ENCODE data around the gene EDN3. TPM values are rescaled to one million over a fixed set of nuclear protein-coding genes. Genes with fewer than 3 reads are reported as not detected.

EDN3 gene
- total RNA-seq, 1 donor from 2014 or later = 0.87 TPM

DNA sequence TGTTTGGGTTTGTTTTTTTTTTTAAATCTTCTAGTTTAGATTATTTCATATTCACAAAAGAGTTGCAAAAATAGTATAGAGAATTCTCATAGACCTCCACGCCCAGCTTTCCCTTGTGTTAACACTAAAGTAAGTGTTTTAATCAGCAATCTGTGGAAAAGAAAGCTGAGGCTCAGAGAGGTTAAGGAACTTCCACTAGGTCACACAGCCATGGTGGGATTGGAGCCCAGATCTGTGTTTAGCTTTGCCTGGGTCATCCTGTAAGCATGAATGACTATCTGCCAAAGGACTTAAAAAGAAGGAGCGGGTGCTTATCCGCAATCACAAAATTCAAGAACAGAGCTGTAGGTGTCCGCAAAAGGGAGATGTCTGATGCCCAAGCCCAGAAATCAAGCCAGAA is 60.5 kb downstream of the EDN3 start:
- no peak for ATAC-seq
- H3K27ac ChIP-seq = no peak overlapping the region
- H3K4me3 ChIP-seq = no peak overlapping the region
- peaks cover 5% of the 10 kb centered on the region for H3K27me3 ChIP-seq
- no peaks in the 10 kb centered on the region for H3K36me3 ChIP-seq
- no peaks in the 10 kb centered on the region for H3K9me3 ChIP-seq
- no peak for DNase-seq
- TF ChIP-seq, protein P1, sequence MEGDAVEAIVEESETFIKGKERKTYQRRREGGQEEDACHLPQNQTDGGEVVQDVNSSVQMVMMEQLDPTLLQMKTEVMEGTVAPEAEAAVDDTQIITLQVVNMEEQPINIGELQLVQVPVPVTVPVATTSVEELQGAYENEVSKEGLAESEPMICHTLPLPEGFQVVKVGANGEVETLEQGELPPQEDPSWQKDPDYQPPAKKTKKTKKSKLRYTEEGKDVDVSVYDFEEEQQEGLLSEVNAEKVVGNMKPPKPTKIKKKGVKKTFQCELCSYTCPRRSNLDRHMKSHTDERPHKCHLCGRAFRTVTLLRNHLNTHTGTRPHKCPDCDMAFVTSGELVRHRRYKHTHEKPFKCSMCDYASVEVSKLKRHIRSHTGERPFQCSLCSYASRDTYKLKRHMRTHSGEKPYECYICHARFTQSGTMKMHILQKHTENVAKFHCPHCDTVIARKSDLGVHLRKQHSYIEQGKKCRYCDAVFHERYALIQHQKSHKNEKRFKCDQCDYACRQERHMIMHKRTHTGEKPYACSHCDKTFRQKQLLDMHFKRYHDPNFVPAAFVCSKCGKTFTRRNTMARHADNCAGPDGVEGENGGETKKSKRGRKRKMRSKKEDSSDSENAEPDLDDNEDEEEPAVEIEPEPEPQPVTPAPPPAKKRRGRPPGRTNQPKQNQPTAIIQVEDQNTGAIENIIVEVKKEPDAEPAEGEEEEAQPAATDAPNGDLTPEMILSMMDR (IDR thresholded peaks at IDR 0.05) = no peak
- no peaks in the 10 kb centered on the region for H3K4me1 ChIP-seq
- intact Hi-C loops (cut with DNase I) = no loop called here

DNA sequence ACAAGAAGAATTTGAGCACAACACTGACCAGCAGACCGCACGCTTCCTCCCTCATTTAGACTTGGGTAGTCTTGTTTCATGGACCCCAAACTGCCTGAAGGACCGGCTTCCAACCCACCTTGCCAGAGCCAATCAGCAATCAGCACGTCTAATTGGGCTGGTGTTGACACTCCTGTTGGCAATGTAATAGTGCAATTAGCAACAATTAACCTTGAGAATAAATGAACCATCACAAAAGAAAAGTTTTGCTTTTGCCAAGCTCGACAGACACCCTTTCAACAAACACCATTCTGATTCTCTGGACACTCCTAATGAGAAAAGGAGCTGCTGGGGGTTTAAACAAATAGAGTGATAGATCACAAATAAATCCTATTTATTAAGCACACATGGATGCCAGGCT is 61.0 kb downstream of the EDN3 start:
- TF ChIP-seq, protein P1 (IDR thresholded peaks at IDR 0.05) = no peak
- H3K4me3 ChIP-seq = no peak overlapping the region
- H3K27me3 ChIP-seq = peaks cover 5% of the 10 kb centered on the region
- H3K9me3 ChIP-seq = no peaks in the 10 kb centered on the region
- no peak overlapping the region for H3K27ac ChIP-seq
- H3K4me1 ChIP-seq = no peaks in the 10 kb centered on the region
- no peak for DNase-seq
- ATAC-seq = no peak
- no peaks in the 10 kb centered on the region for H3K36me3 ChIP-seq
- intact Hi-C loops (cut with DNase I) = no loop called here

DNA sequence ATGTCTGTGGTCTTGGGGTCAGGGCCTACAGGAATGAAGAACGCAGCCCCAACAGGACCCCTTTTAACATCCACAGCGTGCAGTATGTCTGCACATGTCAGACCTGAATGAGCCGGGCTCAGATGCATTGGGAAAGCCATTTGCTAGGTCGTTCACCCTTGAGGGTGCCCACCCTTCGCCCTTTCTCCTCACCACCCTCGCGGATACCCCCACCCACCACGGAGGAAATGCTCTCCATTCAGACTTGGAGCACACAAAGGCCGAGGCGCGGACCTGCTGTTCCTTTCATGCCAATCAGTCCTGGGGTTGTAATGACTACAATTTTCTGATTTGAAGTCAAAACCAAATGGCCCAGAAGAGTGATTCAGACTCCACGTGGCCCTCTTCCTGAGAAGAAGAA is 62.7 kb downstream of the EDN3 start:
- H3K27ac ChIP-seq = no peak overlapping the region
- no peak overlapping the region for H3K4me3 ChIP-seq
- DNase-seq = no peak
- H3K27me3 ChIP-seq = no peaks in the 10 kb centered on the region
- H3K4me1 ChIP-seq = no peaks in the 10 kb centered on the region
- H3K36me3 ChIP-seq = no peaks in the 10 kb centered on the region
- TF ChIP-seq, protein P1 (IDR thresholded peaks at IDR 0.05) = no peak
- intact Hi-C loops (cut with DNase I) = no loop called here
- no peak for ATAC-seq
- no peaks in the 10 kb centered on the region for H3K9me3 ChIP-seq

DNA sequence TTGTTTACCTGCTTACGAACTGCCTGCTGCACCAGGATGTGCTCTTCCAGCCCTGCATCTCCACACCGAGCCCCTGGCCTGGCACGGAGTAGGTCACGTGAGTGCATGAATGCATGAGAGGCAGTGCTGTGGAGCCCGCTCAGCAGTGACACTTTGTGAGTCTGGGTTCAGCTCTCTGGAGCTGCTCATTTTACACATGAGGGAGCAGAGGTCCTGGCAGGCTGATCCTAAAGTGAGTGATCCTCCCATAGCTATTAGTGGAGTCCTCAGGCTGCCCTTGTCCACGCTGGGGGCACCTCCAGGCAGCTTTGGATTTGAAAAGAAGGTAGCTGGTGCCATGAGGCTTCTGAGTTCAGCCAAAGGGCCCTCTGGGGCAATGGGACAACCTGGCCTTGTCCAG is 64.2 kb downstream of the EDN3 start:
- Histone ChIP-seq H3K4me3 (no peak overlapping the region), H3K9me3 (no peaks in the 10 kb centered on the region), H3K27ac (no peak overlapping the region), H3K27me3 (no peaks in the 10 kb centered on the region), H3K36me3 (no peaks in the 10 kb centered on the region), H3K4me1 (no peaks in the 10 kb centered on the region)
- intact Hi-C loops (cut with DNase I) = no loop called here
- TF ChIP-seq, protein P1 (IDR thresholded peaks at IDR 0.05) = no peak
- no peak for ATAC-seq
- no peak for DNase-seq

DNA sequence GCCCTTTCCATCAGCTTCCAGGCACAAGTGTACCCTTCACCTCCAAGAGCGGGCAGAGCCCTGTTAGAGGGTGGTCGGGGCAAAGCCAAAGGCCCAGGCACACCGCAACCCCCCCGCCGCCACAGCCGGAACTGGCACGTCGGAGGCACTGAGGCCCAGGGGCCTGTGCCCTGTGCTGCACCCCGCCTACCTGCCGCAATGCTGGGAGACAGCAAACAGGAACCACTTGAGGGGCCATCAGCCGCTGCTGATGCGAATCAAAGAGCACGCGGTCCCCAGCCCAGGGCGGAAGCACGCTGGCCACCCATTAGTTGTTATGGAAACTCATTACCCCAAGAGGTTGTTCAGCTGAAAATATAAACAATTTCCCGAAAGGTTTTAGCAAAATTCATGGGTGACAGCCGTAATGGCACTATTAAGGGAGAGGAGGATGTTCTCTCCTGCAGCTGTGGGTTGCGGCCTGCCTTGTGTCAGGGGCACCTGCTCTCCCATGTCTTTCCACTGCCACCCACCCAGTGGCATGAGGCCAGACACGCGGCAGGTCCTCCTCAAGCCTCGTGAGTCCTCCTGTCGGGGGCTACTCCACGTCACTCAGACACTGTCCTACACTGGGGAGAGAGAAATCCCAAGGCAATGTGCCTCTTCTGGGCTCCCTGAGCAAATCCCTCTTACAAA is 65.3 kb downstream of the EDN3 start:
- no peak for DNase-seq
- no peaks in the 10 kb centered on the region for H3K36me3 ChIP-seq
- no peak overlapping the region for H3K27ac ChIP-seq
- no peaks in the 10 kb centered on the region for H3K27me3 ChIP-seq
- H3K9me3 ChIP-seq = no peaks in the 10 kb centered on the region
- TF ChIP-seq, protein P1 (IDR thresholded peaks at IDR 0.05) = no peak
- ATAC-seq = no peak
- intact Hi-C loops (cut with DNase I) = no loop called here
- H3K4me3 ChIP-seq = no peak overlapping the region
- no peaks in the 10 kb centered on the region for H3K4me1 ChIP-seq

DNA sequence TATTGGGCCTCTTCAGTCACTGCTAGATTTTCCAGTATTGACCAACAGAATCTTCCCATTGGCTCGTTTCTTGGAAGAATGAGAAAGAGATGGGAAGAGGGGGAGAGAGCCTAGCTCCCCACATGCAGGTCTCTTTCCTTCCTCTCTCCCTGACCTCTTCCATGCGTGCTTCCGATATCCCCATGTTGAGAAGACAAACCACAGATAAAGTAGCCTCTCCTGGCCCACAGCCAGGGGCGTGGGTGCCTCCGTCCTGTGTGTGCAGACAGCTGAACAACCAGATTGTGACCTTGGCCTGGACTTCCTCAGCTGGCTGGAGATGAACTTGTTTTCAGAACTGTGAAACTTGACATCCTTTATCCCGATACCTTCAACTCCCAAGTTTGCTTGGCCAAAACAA is 71.0 kb downstream of the EDN3 start:
- no peaks in the 10 kb centered on the region for H3K9me3 ChIP-seq
- no peaks in the 10 kb centered on the region for H3K4me1 ChIP-seq
- TF ChIP-seq, protein P1 (IDR thresholded peaks at IDR 0.05) = no peak
- intact Hi-C loops (cut with DNase I) = loop anchor here (10.0 kb wide), 1 partner anchor 63 kb away; no protein-coding TSS in a partner anchor
- H3K4me3 ChIP-seq = no peak overlapping the region
- ATAC-seq (no peak), DNase-seq (no peak)
- no peak overlapping the region for H3K27ac ChIP-seq
- H3K36me3 ChIP-seq = no peaks in the 10 kb centered on the region
- H3K27me3 ChIP-seq = peaks cover 13% of the 10 kb centered on the region

Data from upper lobe of right lung (tissue), 1 donor.